Measurements from ENCODE around the gene ASB18. TPM values are rescaled to one million over a fixed set of nuclear protein-coding genes. Genes with fewer than 3 reads are reported as not detected.

Gene ASB18
- total and polyA plus RNA-seq, 2 donors (not counting 3 experiments of a cell fraction or from before 2014, with no cell fraction given) = not detected

DNA sequence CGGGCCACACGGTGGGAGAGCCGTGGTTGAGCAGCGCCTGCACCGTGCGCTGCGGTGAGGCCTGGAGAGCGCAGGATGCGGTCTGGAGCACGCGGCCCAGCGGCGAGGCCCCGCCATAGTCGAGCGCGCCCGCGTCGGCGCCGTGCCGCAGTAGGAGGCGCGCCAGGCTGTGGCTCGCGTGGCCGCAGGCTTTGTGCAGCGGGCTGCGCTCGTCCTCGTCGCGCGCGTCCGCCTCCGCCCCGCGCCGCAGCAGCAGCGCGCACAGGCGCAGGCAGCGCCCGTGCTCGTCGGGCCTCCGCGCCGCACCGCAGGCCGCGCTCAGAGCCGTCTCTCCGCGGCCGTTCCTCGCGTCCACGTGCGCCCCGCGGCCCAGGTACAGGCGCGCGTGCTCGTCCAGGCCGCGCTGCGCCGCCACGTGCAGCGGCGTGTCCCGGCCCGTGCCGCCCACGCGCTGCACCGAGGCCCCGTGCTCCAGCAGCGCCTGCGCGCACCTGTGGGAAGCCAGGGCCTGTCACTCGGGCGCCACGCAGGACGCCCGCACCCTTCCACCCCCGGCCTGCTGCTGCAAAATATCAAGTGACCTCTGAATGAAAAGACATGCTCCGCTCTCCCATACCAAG is 49.7 kb downstream of the ASB18 start:
- Histone ChIP-seq H3K27me3 (ENCODE audit: control insufficient read depth in 2 of 2, insufficient read depth in 2 of 2, low read length in 2 of 2) (no peaks in the 10 kb centered on the region), H3K9me3 (replicated peaks; ENCODE audit: control insufficient read depth, insufficient read depth, low read length) (no peaks in the 10 kb centered on the region), H3K79me2 (ENCODE audit: control insufficient read depth, insufficient read depth, low read length) (no peaks in the 10 kb centered on the region), H3K9ac (replicated peaks; ENCODE audit: extremely low read depth, insufficient read depth, low read length) (no peak overlapping the region), H3K36me3 (ENCODE audit: control insufficient read depth in 2 of 2, extremely low read depth in 1 of 2, insufficient read depth in 2 of 2, low read length in 2 of 2) (no peaks in the 10 kb centered on the region), H3K4me3 (replicated peaks in 1 of 3; ENCODE audit: insufficient read depth in 1 of 3, low read depth in 1 of 3, low read length in 3 of 3) (no peak overlapping the region), H3K9me1 (replicated peaks; ENCODE audit: control insufficient read depth, extremely low read depth, insufficient read depth, low read length) (no peaks in the 10 kb centered on the region), H3K4me1 (ENCODE audit: control insufficient read depth, extremely low read depth, insufficient read depth, low read length) (peaks cover 4% of the 10 kb centered on the region), H3K4me2 (ENCODE audit: insufficient read depth, low read length) (no peak overlapping the region), H3K27ac (ENCODE audit: insufficient read depth, low read depth, low read length) (no peak overlapping the region), H4K20me1 (replicated peaks; ENCODE audit: control insufficient read depth, extremely low read depth, insufficient read depth, low read length) (no peaks in the 10 kb centered on the region), H2AFZ (ENCODE audit: low read depth, low read length) (peak overlapping the region; percentile 34)
- intact Hi-C loops (cut with micrococcal nuclease) (no loop called here), dilution Hi-C loops (cut with MboI; ENCODE audit: extremely low pct_ligation_motif_present, low sequenced_read_pairs) (no loop called here)
- TF ChIP-seq GATA2 (IDR thresholded peaks at IDR 0.05; ENCODE audit: insufficient read depth, insufficient read length, low read depth, low read length) = no peak
- TF ChIP-seq EZH2 (IDR thresholded peaks at IDR 0.05; ENCODE audit: borderline replicate concordance, low read depth, low read length, severe bottlenecking) = peak; percentile 23
- no peak for TF ChIP-seq POLR2A (IDR thresholded peaks at IDR 0.05; ENCODE audit: low read depth, low read length)
- no peak for TF ChIP-seq POLR2AphosphoS5 (IDR thresholded peaks at IDR 0.05; ENCODE audit: insufficient read depth, low read depth, low read length)
- TF ChIP-seq JUN (IDR thresholded peaks at IDR 0.05; ENCODE audit: borderline replicate concordance, insufficient read depth, insufficient read length, low read depth) = no peak
- no peak for TF ChIP-seq MAX (IDR thresholded peaks at IDR 0.05; ENCODE audit: insufficient read depth, insufficient read length)
- TF ChIP-seq MYC (IDR thresholded peaks at IDR 0.05; ENCODE audit: low read depth, low read length) = no peak
- TF ChIP-seq, protein P1, sequence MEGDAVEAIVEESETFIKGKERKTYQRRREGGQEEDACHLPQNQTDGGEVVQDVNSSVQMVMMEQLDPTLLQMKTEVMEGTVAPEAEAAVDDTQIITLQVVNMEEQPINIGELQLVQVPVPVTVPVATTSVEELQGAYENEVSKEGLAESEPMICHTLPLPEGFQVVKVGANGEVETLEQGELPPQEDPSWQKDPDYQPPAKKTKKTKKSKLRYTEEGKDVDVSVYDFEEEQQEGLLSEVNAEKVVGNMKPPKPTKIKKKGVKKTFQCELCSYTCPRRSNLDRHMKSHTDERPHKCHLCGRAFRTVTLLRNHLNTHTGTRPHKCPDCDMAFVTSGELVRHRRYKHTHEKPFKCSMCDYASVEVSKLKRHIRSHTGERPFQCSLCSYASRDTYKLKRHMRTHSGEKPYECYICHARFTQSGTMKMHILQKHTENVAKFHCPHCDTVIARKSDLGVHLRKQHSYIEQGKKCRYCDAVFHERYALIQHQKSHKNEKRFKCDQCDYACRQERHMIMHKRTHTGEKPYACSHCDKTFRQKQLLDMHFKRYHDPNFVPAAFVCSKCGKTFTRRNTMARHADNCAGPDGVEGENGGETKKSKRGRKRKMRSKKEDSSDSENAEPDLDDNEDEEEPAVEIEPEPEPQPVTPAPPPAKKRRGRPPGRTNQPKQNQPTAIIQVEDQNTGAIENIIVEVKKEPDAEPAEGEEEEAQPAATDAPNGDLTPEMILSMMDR (IDR thresholded peaks at IDR 0.05; ENCODE audit: extremely low read depth in 1 of 2, insufficient read depth in 1 of 2, low read depth in 1 of 2, low read length in 2 of 2) = no peak
- FAIRE-seq = no peak
- no TSS peak for BruUV-seq (replicated peaks)
- POLR2A ChIA-PET = no interaction called here
- DNase-seq (ENCODE audit: low read depth, low spot score) = no peak
- CTCF ChIA-PET = no interaction called here

All from endothelial cell of umbilical vein (primary cell).